Brain microvascular endothelial cell (primary cell): ENCODE data around the gene HCN4.
"Not testable (repeated sequence)": the region's sequence is repeated elsewhere in the genome, so short reads cannot be mapped to it uniquely, and the experiment has no call there.

ENCODE experiments used
- DNase-seq: peaks from one replicate; pipeline ENCODE4 v3.0.0-alpha.2; 2020
- H3K27ac ChIP-seq: fragments of 250-450 bp; sonication (Bioruptor Pico); 2 replicates; pipeline ENCODE4 v1.5.1; 2020; ENCODE audit warnings: mild to moderate bottlenecking, moderate library complexity
- H3K27me3 ChIP-seq: fragments of 250-450 bp; sonication (Bioruptor Pico); replicated peaks from 2 replicates; pipeline ENCODE4 v1.5.1; 2020; ENCODE audit warnings: mild to moderate bottlenecking
- H3K36me3 ChIP-seq: fragments of 250-450 bp; sonication (Bioruptor Pico); replicated peaks from 2 replicates; pipeline ENCODE4 v1.5.1; 2020; ENCODE audit warnings: mild to moderate bottlenecking
- H3K4me3 ChIP-seq: 2 replicates; pipeline ENCODE4 v1.5.1; 2011; ENCODE audit warnings: low read depth, mild to moderate bottlenecking, control low read depth, low read length, moderate library complexity
- in situ Hi-C: cut with HindIII; loops from 2 replicates; pipeline ENCODE4 v1.10.0; 2017; ENCODE audit warnings: low sequenced_read_pairs, low pct_ligation_motif_present
- TF ChIP-seq, protein P1 (sequence below): IDR thresholded peaks from 2 replicates; pipeline ENCODE4 v1.5.1; 2011; ENCODE audit warnings: low read depth, mild to moderate bottlenecking, moderate library complexity, low read length, control low read depth, inconsistent platforms; ENCODE audit errors: missing control alignments

Gene HCN4

DNA sequence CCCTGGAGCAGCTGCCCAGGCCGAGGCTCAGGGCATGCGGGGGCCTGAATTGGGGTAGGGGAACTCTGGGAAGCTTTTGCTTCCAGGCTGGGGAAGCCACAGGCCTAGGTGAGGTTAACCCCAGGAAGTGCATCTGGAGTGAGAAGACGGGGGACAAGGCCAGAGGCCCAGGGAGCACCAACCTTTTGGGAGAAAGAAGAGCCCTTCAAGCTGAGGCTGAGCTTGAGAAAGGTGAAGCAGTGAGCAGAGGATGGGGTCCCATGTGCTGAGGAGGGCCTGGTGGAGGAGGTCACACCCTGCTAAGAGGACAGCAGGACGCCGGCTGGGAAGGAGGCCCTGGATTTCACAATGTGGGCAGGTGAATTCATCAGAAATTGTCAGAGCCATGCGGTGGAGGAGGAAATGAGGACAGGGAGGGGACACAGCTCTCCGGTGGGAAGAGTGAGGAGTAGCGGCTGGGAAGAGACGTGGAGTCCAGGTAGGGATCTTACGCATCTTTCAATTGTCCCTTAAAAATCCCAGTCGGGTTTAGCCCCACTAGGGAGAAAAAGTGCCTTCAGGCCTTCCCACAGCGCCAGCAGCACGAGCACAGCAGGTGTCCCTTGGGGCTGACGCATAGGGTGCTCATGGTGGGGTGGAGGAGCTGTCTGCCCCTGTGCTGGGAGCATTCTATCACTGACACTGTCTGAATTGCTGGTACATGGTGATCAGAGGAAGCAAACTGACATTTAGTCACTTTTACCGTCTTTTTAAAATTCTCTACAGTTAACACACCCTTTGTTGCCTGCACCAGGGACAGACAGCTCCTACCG lies 50.9 kb downstream of the HCN4 start:
- no peak overlapping the region for H3K27ac ChIP-seq
- TF ChIP-seq, protein P1, sequence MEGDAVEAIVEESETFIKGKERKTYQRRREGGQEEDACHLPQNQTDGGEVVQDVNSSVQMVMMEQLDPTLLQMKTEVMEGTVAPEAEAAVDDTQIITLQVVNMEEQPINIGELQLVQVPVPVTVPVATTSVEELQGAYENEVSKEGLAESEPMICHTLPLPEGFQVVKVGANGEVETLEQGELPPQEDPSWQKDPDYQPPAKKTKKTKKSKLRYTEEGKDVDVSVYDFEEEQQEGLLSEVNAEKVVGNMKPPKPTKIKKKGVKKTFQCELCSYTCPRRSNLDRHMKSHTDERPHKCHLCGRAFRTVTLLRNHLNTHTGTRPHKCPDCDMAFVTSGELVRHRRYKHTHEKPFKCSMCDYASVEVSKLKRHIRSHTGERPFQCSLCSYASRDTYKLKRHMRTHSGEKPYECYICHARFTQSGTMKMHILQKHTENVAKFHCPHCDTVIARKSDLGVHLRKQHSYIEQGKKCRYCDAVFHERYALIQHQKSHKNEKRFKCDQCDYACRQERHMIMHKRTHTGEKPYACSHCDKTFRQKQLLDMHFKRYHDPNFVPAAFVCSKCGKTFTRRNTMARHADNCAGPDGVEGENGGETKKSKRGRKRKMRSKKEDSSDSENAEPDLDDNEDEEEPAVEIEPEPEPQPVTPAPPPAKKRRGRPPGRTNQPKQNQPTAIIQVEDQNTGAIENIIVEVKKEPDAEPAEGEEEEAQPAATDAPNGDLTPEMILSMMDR = no peak
- H3K36me3 ChIP-seq = no peaks in the 10 kb centered on the region
- in situ Hi-C loops = no loop called here
- no peak overlapping the region for H3K4me3 ChIP-seq
- DNase-seq = no peak
- peaks cover 2% of the 10 kb centered on the region for H3K27me3 ChIP-seq

DNA sequence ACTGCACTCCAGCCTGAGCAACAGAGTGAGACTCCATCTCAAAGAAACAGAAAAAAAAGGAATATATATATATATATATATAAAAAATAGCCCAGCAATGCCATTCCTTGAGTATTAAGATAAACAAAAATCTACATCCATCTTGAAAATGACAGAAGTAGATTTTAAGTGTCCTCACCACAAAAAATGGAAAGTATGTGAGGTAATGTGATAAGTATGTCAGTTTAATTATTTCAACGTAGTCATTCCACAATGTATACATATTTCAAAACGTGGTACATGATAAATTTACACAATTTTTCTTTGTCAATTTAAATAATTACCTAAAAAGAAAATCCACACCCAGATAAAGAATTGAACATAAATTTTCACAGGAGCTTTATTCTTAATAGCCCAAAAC lies 54.9 kb downstream of the HCN4 start:
- Histone ChIP-seq H3K27me3 (no peaks in the 10 kb centered on the region), H3K4me3 (no peak overlapping the region), H3K36me3 (no peaks in the 10 kb centered on the region), H3K27ac (no peak overlapping the region)
- TF ChIP-seq, protein P1 = no peak
- DNase-seq = no peak
- in situ Hi-C loops = no loop called here

DNA sequence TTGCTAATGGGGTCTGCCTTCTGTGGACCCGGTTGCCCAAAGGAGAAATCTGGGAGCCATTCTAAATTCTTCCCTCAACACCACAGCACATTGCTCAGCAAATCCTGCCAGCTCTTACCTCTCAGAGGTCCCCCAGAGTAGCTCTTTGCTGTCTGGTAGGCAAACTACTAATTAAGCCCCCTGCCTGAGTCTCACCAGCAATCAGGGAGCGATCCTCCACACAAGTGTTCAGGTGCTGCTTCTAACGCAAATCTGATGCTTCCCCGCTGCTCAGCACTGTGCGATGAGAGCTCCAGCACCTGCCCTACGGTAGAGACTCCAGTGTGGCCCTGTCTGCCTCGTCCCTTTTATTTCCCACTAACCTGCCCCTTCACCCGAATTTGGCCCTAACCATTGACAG lies 60.5 kb downstream of the HCN4 start:
- no peak for DNase-seq
- in situ Hi-C loops = no loop called here
- Histone ChIP-seq H3K27me3 (no peaks in the 10 kb centered on the region), H3K4me3 (no peak overlapping the region), H3K36me3 (no peaks in the 10 kb centered on the region), H3K27ac (no peak overlapping the region)
- TF ChIP-seq, protein P1 = no peak

DNA sequence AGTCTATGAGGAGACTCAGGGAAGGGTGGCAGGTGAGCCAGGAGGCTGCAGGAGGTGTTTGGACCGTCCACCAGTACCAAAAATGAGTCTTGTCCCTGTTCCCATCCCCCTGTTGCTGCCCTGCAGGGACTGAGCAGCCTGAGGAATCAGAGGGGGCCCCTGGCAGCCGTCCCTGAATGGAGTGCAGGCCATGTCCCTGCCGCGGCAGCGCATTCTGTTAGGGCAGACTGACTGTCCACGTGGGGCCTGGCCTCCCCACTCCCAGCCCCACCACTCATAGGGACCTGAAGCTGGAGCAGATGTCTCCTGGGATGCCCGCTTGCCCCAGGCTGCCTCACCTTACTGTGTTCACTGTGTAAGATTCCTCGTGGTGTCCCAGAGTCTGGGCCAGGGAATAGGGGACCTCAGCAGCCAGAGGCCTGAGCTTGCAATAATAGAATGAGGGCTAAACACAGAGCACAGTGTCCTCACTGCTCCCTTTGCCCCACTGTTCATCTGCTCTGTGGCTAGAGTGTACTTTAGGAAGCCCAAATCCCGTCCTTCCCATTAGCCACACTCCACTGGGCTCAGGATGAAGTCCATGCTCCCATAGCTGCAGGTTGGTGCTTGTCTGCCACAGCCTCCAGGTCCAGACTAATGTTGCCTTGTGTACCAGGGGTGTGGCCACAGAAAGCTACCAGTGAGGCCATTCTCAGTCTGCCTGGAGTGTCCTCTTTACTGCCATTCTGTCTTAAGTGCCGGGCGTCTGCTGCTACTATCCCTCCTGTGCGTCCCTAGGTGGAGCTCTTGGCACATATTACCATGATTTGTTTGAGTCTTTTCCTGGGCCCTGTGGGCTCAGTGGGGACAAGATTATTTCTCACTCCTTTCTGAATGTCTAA lies 63.2 kb downstream of the HCN4 start:
- no peaks in the 10 kb centered on the region for H3K36me3 ChIP-seq
- no peak overlapping the region for H3K27ac ChIP-seq
- no peaks in the 10 kb centered on the region for H3K27me3 ChIP-seq
- no peak overlapping the region for H3K4me3 ChIP-seq
- in situ Hi-C loops = no loop called here
- TF ChIP-seq, protein P1 = peak; percentile 82
- DNase-seq = peak; percentile 67

DNA sequence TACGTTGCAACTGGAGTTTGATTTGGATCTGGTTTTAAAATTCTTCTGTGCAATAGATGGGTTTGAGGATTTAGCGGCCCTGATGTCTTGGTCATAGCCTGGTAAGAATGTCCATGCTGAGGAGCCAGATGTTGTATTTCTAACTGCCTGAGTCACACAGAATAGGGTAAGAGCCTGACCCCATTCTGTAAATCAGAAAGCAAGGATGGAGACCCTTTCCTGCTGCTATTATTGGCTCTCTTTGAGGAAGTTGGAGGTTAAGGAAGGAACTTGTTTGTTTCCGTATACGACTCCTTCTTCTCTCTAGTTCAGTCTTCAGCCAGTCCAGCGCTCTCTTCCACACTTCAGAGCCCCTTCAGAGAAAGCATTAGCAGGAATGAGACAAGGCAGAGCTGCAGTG lies 65.1 kb downstream of the HCN4 start:
- no peaks in the 10 kb centered on the region for H3K27me3 ChIP-seq
- H3K36me3 ChIP-seq = no peaks in the 10 kb centered on the region
- DNase-seq = no peak
- H3K27ac ChIP-seq = no peak overlapping the region
- H3K4me3 ChIP-seq = no peak overlapping the region
- in situ Hi-C loops = no loop called here
- TF ChIP-seq, protein P1 = no peak

DNA sequence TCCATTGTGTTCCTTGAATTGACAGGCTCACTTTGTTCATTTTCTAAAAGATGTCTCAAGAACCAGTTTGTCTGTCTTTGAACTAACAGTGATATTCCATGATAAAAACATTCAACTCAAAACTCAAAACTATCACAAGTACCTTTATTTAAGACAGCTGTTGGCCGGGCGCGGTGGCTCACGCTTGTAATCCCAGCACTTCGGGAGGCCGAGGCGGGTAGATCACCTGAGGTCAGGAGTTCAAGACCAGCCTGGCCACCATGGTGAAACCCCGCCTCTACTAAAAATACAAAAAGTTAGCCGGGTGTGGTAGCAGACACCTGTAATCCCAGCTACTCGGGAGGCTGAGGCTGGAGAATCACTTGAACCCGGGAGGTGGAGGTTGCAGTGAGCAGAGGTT lies 68.5 kb downstream of the HCN4 start:
- H3K4me3 ChIP-seq, DNase-seq, H3K27me3 ChIP-seq, H3K27ac ChIP-seq, in situ Hi-C loops, H3K36me3 ChIP-seq: not testable (repeated sequence)
